Measurements from ENCODE around the gene FAM83B.
"Not testable (repeated sequence)": the region's sequence is repeated elsewhere in the genome, so short reads cannot be mapped to it uniquely, and the experiment has no call there.

Gene FAM83B
- total RNA-seq: 0 to 0.18 (median 0.09) reads per million in 4 experiments

- no peak for DNase-seq
These were observed at the start of gene FAM83B for GRCh38 chr6:54846243-54846856. FAM83B (plus strand) TSS chr6:54846771; CDS start chr6:54870247, 23,476 bp downstream.

- not testable (repeated sequence) for DNase-seq
These were observed 49.7 kb upstream of the FAM83B start for GRCh38 chr6:54796918-54797317.

DNA sequence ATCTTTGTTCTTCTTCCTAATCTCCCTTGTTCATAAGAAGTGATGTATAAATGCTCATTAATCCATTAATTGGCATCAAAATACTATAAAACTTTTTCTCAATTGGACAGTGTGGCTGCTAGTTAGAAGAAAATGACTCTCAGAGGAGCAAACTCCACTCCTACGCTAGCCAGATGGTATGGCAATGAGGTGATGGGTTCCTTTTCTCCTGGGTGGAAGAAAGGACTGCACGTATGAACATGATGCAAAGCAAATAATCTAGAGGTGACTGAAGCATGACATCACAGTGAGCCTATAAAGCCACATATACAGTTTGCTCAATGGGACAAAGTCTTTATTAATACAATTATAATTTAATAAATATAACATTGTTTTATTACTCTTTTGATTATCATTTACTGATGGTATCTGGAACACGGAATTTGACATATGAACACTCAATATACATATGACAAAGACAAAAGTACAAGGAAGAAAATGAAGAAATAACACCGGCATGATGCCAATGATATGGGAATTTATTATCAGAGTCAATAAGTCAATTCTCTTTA is 46.4 kb upstream of the FAM83B start:
- DNase-seq: no peak

GRCh38 chr6:54801244-54801643 is 45.3 kb upstream of the FAM83B start:
- DNase-seq: no peak

GRCh38 chr6:54801669-54802068 is 44.9 kb upstream of the FAM83B start:
- DNase-seq: no peak

GRCh38 chr6:54802775-54803634 is 43.6 kb upstream of the FAM83B start:
- DNase-seq: no peak

DNA sequence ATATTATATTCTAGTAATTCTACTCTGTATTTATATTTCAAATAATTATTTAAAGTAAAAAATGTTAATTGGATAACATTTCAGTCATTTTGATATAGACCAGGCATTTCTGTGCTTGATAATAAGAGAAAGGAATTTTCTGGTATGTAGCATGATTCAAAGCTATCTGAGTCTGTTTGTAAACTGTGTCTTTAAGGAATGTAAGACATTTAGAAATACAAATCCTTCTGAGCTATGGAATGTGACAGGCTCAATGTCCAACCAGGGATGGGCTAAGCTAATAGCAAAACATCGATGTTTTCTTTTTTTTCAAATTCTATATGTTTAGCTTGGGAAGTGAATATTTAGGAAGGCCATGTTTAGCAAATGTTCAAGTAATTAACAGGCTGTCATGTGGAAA is 41.5 kb upstream of the FAM83B start:
- DNase-seq: no peak

- no peak for DNase-seq
These were observed 36.4 kb upstream of the FAM83B start for GRCh38 chr6:54810147-54810546.

GRCh38 chr6:54813892-54814291 is 32.7 kb upstream of the FAM83B start:
- no peak for DNase-seq

GRCh38 chr6:54817236-54817635 is 29.3 kb upstream of the FAM83B start:
- DNase-seq: no peak

GRCh38 chr6:54817834-54818233 is 28.7 kb upstream of the FAM83B start:
- no peak for DNase-seq

GRCh38 chr6:54824225-54824624 is 22.3 kb upstream of the FAM83B start:
- DNase-seq: not testable (repeated sequence)

- DNase-seq: no peak
These were observed 19.6 kb upstream of the FAM83B start for GRCh38 chr6:54827010-54827409.

DNA sequence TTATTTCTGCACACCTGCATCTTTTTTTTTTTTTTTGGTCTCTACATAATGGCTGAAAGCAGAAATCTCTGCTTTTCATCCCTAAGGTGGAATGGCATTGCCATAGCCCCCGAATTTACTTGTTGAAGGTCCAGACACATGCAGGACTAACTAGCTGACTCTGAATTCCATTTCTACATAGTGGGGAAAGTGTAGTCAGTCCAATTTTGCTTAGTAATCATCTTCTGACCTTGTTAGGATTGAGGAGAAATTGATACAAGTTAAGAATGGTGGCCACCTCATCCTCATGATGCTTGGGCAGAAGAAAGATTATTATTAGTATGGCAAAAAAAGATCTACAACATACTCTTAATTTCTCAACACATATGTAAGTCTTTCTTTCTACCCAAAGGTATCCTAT is 16.4 kb upstream of the FAM83B start:
- DNase-seq: no peak

DNA sequence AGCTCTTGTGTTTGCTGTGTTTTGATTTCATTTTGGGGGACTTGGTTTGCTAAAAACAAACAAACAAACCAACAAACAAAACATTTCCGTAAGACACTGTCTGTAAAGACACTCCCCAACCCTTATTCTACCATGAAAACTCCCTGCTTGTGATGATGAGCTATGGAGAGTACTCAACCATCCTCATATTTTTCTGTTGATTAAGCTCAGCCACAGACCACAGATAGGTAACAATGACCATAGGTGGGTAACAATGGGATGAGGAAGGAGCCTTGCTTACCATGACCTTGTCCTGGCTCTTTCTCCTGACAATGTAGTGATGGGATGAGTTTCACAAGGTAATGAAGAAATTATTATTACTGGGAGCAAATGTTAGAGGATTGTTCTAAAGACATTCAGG is 11.4 kb upstream of the FAM83B start:
- DNase-seq: no peak

GRCh38 chr6:54846857-54847674 is 495 bp downstream of the FAM83B start:
- DNase-seq: no peak

DNA sequence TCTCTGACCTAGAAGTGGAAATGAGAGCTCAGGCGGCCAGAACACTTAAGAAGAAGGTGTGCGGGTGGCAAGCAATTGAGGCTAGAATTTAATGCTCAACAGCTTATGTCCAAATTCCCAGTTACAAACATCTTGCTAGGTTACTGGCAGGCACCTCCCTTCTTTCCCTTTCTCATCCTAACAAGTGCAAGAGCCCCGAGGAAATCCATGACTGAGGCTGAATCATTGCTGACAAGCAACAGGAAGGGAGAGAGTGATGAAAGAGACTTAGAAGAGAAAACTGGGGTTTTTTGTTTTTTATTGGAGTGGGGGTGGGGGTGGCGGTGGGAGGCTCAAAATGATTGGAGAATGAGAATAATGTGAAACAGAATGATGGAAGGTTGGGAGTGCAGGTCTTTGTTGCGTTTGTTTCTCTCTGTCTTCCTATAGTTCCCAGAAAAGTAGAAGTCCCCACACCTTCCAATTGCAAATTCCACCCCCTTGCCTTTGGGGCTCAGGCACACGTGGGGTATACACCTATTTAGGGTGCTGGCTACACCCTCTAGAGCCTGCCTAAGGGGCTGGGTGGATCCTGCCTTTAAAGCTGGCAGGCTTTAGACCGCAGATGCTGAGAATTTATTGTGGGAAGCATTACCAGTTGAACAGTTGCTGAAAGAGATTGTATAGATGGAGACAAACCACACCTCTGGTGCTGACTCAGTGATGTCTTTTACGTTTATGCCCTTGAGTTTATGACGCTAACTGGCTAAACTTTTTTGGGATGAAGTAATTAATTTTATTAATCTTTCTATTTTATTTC is 1.4 kb downstream of the FAM83B start:
- no peak for DNase-seq

DNA sequence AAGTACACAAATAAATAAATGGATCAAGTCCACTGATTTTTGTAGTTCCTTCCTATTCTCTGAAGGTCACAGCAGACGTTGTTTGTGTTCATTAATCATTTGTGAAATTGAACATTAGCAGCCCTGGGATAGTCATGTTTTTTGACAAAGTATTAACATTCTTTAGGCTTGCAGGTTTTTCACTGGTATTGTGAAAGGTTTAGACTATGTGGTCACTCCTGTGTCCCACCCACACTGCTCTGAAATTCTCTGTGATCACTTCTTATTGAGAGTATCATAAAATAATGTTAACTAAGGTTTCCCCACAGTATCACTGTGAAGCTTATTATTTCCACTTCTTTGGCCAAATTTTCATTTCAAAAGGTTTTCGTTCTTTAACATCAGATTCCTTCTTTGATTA is 3.5 kb downstream of the FAM83B start:
- no peak for DNase-seq

DNA sequence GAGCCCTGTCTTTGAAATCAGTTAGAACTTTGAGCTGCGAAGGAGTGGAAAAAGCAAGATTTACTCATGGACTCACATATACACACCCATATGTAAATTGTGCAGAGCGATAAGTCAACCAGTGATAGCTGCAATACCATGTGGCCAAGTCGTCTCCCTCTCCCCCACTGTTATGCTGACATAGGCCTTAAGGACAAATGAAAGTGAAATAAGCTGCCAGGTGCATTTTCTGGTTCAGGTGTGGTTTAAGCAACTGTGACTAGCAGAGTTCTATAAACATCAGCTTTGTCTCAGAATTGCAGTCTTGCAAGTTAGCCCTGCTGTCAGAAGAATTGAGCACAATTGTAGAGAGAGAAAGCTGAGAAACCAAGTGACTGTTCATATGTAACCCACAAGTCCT is 9.6 kb downstream of the FAM83B start:
- no peak for DNase-seq

- DNase-seq: no peak
These were observed 13.6 kb downstream of the FAM83B start for GRCh38 chr6:54860132-54860531.

DNA sequence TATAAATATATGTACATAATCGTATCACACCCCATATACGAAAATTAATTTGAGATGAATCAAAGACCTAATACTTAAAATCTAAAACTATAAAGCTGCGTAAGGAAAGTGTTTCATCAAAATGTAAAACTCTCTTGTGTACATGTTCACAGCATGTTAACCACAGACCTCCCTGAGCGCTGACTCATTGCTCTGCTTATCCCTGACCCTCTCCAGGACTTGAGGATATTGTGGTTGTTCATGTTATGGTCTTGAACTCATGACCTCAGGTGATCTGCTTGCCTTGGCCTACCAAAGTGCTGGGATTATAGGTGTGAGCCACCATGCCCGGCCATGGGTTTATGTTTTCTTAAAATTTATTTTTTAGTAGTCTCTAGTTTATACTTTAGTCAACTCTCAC is 14.2 kb downstream of the FAM83B start:
- no peak for DNase-seq

DNA sequence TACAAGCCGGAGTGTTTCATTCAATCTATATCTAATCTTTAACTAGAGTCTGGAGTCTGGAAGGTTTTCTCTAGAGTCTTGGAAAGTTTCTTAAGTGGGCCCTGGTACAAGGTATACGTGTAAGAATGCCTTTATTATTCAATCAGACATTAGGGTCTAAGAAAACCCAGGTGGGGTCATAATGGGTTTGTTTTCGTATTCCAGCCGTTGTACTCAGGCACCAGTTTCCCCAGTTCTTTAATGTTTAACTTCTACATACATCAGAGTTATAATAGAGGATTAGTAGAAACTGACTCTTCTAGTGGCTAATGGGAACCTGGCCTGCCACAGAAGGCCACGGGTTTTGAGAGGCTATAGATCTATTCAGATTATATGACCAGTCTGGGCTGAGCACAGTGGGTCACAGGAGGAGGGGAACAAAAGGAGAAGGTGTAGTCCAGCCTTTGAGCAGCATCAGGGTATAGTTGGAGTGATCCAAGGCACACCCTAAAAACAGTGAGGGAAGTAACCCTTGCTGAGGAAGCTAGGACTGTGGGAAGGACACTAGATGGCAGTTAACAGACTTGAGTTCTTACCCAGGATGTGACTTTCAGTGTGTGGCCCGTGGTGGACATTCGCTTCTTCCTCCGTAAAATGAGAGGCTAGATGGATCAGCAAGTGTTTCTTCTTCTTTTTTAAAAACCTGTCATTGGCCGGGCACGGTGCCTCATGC is 15.5 kb downstream of the FAM83B start:
- no peak for DNase-seq
